Measurements from ENCODE around the gene IVD. TPM values are rescaled to one million over a fixed set of nuclear protein-coding genes. Genes with fewer than 3 reads are reported as not detected.

Gene IVD
- total and polyA plus RNA-seq, 9 of the 15 experiments (the other 6 are each of a cell fraction or from before 2014, with no cell fraction given): 0.15 to 4.5 (median 2.4) TPM

- TF ChIP-seq CEBPZ (IDR thresholded peaks at IDR 0.05; ENCODE audit: borderline replicate concordance, low read depth, low read length) (no peak), RB1 (IDR thresholded peaks at IDR 0.05; ENCODE audit: low read depth) (peak; percentile 66; the same call in 1 of the 2 replicates), TEAD1 (CRISPR knock-in tag; IDR thresholded peaks at IDR 0.05) (no peak), GATAD2B (IDR thresholded peaks at IDR 0.05; ENCODE audit: borderline replicate concordance) (no peak), AFF4 (CRISPR knock-in tag; IDR thresholded peaks at IDR 0.05) (no peak), KDM5B (IDR thresholded peaks at IDR 0.05; ENCODE audit: insufficient replicate concordance, low read depth, low read length) (peak; percentile 33), IRF2 (CRISPR knock-in tag; IDR thresholded peaks at IDR 0.05) (no peak), ZNF140 (CRISPR knock-in tag; IDR thresholded peaks at IDR 0.05) (no peak), ADNP (tag; IDR thresholded peaks at IDR 0.05) (no peak), MEIS2 (IDR thresholded peaks at IDR 0.05; ENCODE audit: partially characterized antibody) (no peak), PRPF4 (IDR thresholded peaks at IDR 0.05; ENCODE audit: insufficient read depth, low read depth, low read length, poor library complexity, severe bottlenecking) (no peak), UBTF (IDR thresholded peaks at IDR 0.05; ENCODE audit: borderline replicate concordance in 1 of 2, low read depth in 2 of 2, low read length in 2 of 2) (peak; percentile 51 to 70; a peak in 2 of 4 replicates), ZNF511 (CRISPR knock-in tag; IDR thresholded peaks at IDR 0.05) (no peak), FOSL1 (tag; conservative IDR thresholded peaks at IDR 0.05) (no peak), HDGF (IDR thresholded peaks at IDR 0.05) (no peak), FIP1L1 (IDR thresholded peaks at IDR 0.05; ENCODE audit: low read depth, low read length, poor library complexity, severe bottlenecking) (peak; percentile 49)
Measured at GRCh38 chr15:40382580-40383456, 22.8 kb upstream of the IVD start, which contains the start of gene KNSTRN (continued).
